22Rv1 (cell line): ENCODE results near the gene GNG7.

Source experiments
- H3K27ac ChIP-seq: fragments of 450-650 bp; 2 replicates; pipeline ENCODE4 v1.5.1; 2017
- CTCF ChIP-seq: fragments of 450-650 bp; IDR thresholded peaks from 2 replicates; pipeline ENCODE4 v1.5.1; 2017; ENCODE audit warnings: mild to moderate bottlenecking
- ZFX ChIP-seq: fragments of 450-650 bp; IDR thresholded peaks from 2 replicates; pipeline ENCODE4 v1.6.1; 2017; ENCODE audit warnings: antibody characterized with exemption, borderline replicate concordance

The GNG7 gene

GRCh38 chr19:2701361-2702169 is 929 bp downstream of the GNG7 start:
- H3K27ac ChIP-seq = no peak overlapping the region
- TF ChIP-seq CTCF (no peak), ZFX (no peak)

GRCh38 chr19:2700660-2701360 is 1.7 kb downstream of the GNG7 start:
- no peak overlapping the region for H3K27ac ChIP-seq

GRCh38 chr19:2699413-2700140 is 2.9 kb downstream of the GNG7 start:
- no peak overlapping the region for H3K27ac ChIP-seq
- TF ChIP-seq CTCF (no peak), ZFX (no peak)

More at GRCh38 chr19:2700660-2701360, 1.7 kb downstream of the GNG7 start:
- TF ChIP-seq ZFX (no peak), CTCF (no peak)

GRCh38 chr19:2694196-2694595 is 8.3 kb downstream of the GNG7 start:
- H3K27ac ChIP-seq = no peak overlapping the region
- no peak for TF ChIP-seq ZFX
- TF ChIP-seq CTCF = no peak

- no peak overlapping the region for H3K27ac ChIP-seq
- no peak for TF ChIP-seq ZFX
Observed at GRCh38 chr19:2693492-2694160, 8.9 kb downstream of the GNG7 start.

GRCh38 chr19:2691951-2692350 is 10.5 kb downstream of the GNG7 start:
- TF ChIP-seq CTCF (no peak), ZFX (no peak)

GRCh38 chr19:2690856-2691255 is 11.6 kb downstream of the GNG7 start:
- TF ChIP-seq CTCF (no peak), ZFX (no peak)
- no peak overlapping the region for H3K27ac ChIP-seq

More at GRCh38 chr19:2691951-2692350, 10.5 kb downstream of the GNG7 start:
- no peak overlapping the region for H3K27ac ChIP-seq
